ENCODE measurements around the gene CNPY2.

Gene CNPY2

DNA sequence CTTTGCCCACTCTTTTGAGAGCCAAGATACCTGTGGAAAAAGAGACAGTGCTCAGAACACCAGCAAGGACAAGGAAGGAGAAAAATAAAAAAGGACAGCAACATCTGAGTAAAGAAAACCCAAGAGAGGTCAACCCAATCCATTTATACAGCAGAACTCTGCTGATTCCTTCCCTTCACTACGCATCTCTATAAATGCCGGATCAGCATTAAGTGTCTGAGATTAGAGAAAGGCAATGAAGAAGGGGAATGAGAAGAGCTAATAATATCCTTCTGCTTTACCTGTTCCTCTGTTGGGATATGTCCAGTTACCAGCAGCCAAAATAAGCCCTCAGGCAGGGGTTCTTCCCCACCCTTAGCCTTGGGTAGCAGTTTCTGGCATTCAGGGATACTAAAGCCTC, 33.2 kb downstream of the CNPY2 start:
- H3K4me3 ChIP-seq (ENCODE audit: insufficient read depth, low read length, poor library complexity, severe bottlenecking) = no peak overlapping the region
- H3K27me3 ChIP-seq (ENCODE audit: low read length) = no peaks in the 10 kb centered on the region
- H3F3A ChIP-seq (ENCODE audit: insufficient read depth) = no peaks in the 10 kb centered on the region
- no peaks in the 10 kb centered on the region for H4K20me1 ChIP-seq (ENCODE audit: low read depth, low read length)
- H3K9me3 ChIP-seq (ENCODE audit: insufficient read depth, low read length) = no peaks in the 10 kb centered on the region
- peaks cover 35% of the 10 kb centered on the region for H3K36me3 ChIP-seq (ENCODE audit: low read length)
- H3K27ac ChIP-seq (ENCODE audit: low read depth, low read length) = no peak overlapping the region
- no peak overlapping the region for H3K9ac ChIP-seq (ENCODE audit: low read length)
- H2AFZ ChIP-seq (ENCODE audit: low read depth, low read length, severe bottlenecking) = no peak overlapping the region
- H3K4me2 ChIP-seq (ENCODE audit: low read depth, low read length, poor library complexity, severe bottlenecking) = no peak overlapping the region
- H3K79me2 ChIP-seq (ENCODE audit: insufficient read depth, low read length) = peaks cover 10% of the 10 kb centered on the region; the same call in 1 of the 2 replicates
- no peaks in the 10 kb centered on the region for H3K9me2 ChIP-seq (replicated peaks; ENCODE audit: insufficient read depth, low read length)
- no peak for TF ChIP-seq EZH2phosphoT487 (conservative IDR thresholded peaks at IDR 0.05; ENCODE audit: low read length)
- TF ChIP-seq, protein P1, sequence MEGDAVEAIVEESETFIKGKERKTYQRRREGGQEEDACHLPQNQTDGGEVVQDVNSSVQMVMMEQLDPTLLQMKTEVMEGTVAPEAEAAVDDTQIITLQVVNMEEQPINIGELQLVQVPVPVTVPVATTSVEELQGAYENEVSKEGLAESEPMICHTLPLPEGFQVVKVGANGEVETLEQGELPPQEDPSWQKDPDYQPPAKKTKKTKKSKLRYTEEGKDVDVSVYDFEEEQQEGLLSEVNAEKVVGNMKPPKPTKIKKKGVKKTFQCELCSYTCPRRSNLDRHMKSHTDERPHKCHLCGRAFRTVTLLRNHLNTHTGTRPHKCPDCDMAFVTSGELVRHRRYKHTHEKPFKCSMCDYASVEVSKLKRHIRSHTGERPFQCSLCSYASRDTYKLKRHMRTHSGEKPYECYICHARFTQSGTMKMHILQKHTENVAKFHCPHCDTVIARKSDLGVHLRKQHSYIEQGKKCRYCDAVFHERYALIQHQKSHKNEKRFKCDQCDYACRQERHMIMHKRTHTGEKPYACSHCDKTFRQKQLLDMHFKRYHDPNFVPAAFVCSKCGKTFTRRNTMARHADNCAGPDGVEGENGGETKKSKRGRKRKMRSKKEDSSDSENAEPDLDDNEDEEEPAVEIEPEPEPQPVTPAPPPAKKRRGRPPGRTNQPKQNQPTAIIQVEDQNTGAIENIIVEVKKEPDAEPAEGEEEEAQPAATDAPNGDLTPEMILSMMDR (IDR thresholded peaks at IDR 0.05; ENCODE audit: insufficient read depth, low read length, poor library complexity, severe bottlenecking) = no peak

DNA sequence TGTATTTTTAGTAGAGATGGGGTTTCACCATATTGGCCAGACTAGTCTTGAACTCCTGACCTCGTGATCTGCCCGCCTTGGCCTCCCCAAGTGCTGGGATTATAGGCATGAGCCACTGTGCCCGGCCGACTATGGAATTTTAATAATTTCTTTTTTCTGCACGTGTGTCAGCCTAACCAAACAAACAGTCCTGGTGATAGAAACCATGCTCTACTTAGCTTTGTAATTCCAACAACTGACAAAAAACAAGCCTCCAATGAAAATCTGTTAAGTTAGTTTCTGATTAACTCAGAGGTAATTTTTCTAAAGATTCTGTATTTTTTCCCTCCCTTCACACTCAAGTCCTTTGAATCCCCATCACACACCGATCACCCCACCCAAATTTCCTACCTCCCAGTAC, 33.8 kb downstream of the CNPY2 start:
- H3K79me2 ChIP-seq (ENCODE audit: insufficient read depth, low read length) = peaks cover 4% of the 10 kb centered on the region; the same call in 1 of the 2 replicates
- H3F3A ChIP-seq (ENCODE audit: insufficient read depth) = no peaks in the 10 kb centered on the region
- H3K27ac ChIP-seq (ENCODE audit: low read depth, low read length) = no peak overlapping the region
- H3K36me3 ChIP-seq (ENCODE audit: low read length) = peaks cover 35% of the 10 kb centered on the region
- no peak overlapping the region for H2AFZ ChIP-seq (ENCODE audit: low read depth, low read length, severe bottlenecking)
- TF ChIP-seq EZH2phosphoT487 (conservative IDR thresholded peaks at IDR 0.05; ENCODE audit: low read length) = no peak
- TF ChIP-seq, protein P1 (IDR thresholded peaks at IDR 0.05; ENCODE audit: insufficient read depth, low read length, poor library complexity, severe bottlenecking) = no peak
- H3K4me3 ChIP-seq (ENCODE audit: insufficient read depth, low read length, poor library complexity, severe bottlenecking) = no peak overlapping the region
- H3K9me3 ChIP-seq (ENCODE audit: insufficient read depth, low read length) = no peaks in the 10 kb centered on the region
- H3K9ac ChIP-seq (ENCODE audit: low read length) = no peak overlapping the region
- H3K9me2 ChIP-seq (replicated peaks; ENCODE audit: insufficient read depth, low read length) = no peaks in the 10 kb centered on the region
- H4K20me1 ChIP-seq (ENCODE audit: low read depth, low read length) = no peaks in the 10 kb centered on the region
- H3K4me2 ChIP-seq (ENCODE audit: low read depth, low read length, poor library complexity, severe bottlenecking) = no peak overlapping the region
- H3K27me3 ChIP-seq (ENCODE audit: low read length) = no peaks in the 10 kb centered on the region

DNA sequence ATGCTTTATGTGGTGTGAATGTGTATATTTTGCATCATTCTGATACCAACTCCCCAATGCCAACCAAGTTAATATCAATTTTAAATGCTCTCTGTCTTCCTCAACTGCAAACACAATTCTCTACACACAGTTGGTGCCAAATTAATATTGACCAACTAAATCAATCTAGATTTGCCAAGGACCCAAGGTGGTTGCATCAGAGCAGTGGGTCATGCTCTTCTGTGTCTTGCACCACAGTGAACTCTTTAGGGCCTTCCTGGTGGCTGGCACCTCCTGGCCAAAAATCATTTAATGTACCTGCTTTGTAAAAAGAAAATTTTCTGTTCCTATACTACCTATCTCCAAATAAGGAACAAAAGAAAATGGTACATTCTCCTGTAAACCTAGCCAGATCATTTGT, 34.9 kb downstream of the CNPY2 start:
- Histone ChIP-seq H3K79me2 (ENCODE audit: insufficient read depth, low read length) (no peaks in the 10 kb centered on the region), H4K20me1 (ENCODE audit: low read depth, low read length) (no peaks in the 10 kb centered on the region), H3K27me3 (ENCODE audit: low read length) (no peaks in the 10 kb centered on the region), H3K9me2 (replicated peaks; ENCODE audit: insufficient read depth, low read length) (no peaks in the 10 kb centered on the region), H3K9me3 (ENCODE audit: insufficient read depth, low read length) (no peaks in the 10 kb centered on the region), H3K4me2 (ENCODE audit: low read depth, low read length, poor library complexity, severe bottlenecking) (no peak overlapping the region), H2AFZ (ENCODE audit: low read depth, low read length, severe bottlenecking) (no peak overlapping the region), H3K9ac (ENCODE audit: low read length) (no peak overlapping the region), H3K4me3 (ENCODE audit: insufficient read depth, low read length, poor library complexity, severe bottlenecking) (no peak overlapping the region), H3K27ac (ENCODE audit: low read depth, low read length) (no peak overlapping the region), H3K36me3 (ENCODE audit: low read length) (peaks cover 30% of the 10 kb centered on the region), H3F3A (ENCODE audit: insufficient read depth) (no peaks in the 10 kb centered on the region)
- TF ChIP-seq, protein P1 (IDR thresholded peaks at IDR 0.05; ENCODE audit: insufficient read depth, low read length, poor library complexity, severe bottlenecking) = no peak
- no peak for TF ChIP-seq EZH2phosphoT487 (conservative IDR thresholded peaks at IDR 0.05; ENCODE audit: low read length)
